Stimulated activated CD8-positive, alpha-beta memory T cell treated with anti-CD3 and anti-CD28 coated beads, Interleukin-12 subunit alpha, Interleukin-12 subunit beta, amount 100 ng/mL, for 24 hours (primary cell): Measurements from ENCODE around the gene TMEM30B.
A peak's percentile ranks its signal among the peaks of the same experiment; 100 is the strongest.

Experiments
- DNase-seq: peaks from one replicate; pipeline ENCODE4 v3.0.0-alpha.2; 2020; ENCODE audit errors: extremely low read depth

The TMEM30B gene

GRCh38 chr14:61298824-61299223, 17.7 kb upstream of the TMEM30B start:
- DNase-seq, result no peak

- DNase-seq, result no peak
Observed at GRCh38 chr14:61297581-61297980, 16.4 kb upstream of the TMEM30B start.

- DNase-seq, result no peak
Observed at GRCh38 chr14:61296719-61297502, 15.8 kb upstream of the TMEM30B start.

- DNase-seq, result no peak
Observed at GRCh38 chr14:61296151-61296550, 15.0 kb upstream of the TMEM30B start.

GRCh38 chr14:61290701-61291100, 9.6 kb upstream of the TMEM30B start:
- no peak for DNase-seq

- no peak for DNase-seq
Observed at GRCh38 chr14:61288720-61289119, 7.6 kb upstream of the TMEM30B start.

- DNase-seq, result no peak
Observed at GRCh38 chr14:61288228-61288627, 7.1 kb upstream of the TMEM30B start.

- no peak for DNase-seq
Observed at GRCh38 chr14:61287196-61287595, 6.1 kb upstream of the TMEM30B start.

GRCh38 chr14:61285364-61285763, 4.2 kb upstream of the TMEM30B start:
- no peak for DNase-seq

- DNase-seq, result no peak
Observed at GRCh38 chr14:61284001-61284400, 2.9 kb upstream of the TMEM30B start.

GRCh38 chr14:61282746-61283145, 1.6 kb upstream of the TMEM30B start:
- DNase-seq, result no peak

- DNase-seq, result no peak
Observed at GRCh38 chr14:61281948-61282275, 774 bp upstream of the TMEM30B start.

GRCh38 chr14:61280526-61281185, 482 bp downstream of the TMEM30B start:
- peak; percentile 47 for DNase-seq

GRCh38 chr14:61280092-61280525, 1.0 kb downstream of the TMEM30B start:
- DNase-seq, result peak; percentile 10

GRCh38 chr14:61279082-61279481, 2.1 kb downstream of the TMEM30B start:
- no peak for DNase-seq

- DNase-seq, result no peak
Observed at GRCh38 chr14:61277784-61278183, 3.4 kb downstream of the TMEM30B start.

GRCh38 chr14:61277232-61277631, 3.9 kb downstream of the TMEM30B start:
- no peak for DNase-seq

GRCh38 chr14:61271552-61271951, 9.6 kb downstream of the TMEM30B start:
- no peak for DNase-seq

- DNase-seq, result no peak
Observed at GRCh38 chr14:61270714-61271113, 10.4 kb downstream of the TMEM30B start.

- DNase-seq, result peak; percentile 26
Observed at GRCh38 chr14:61269321-61270083, 11.6 kb downstream of the TMEM30B start.

GRCh38 chr14:61268812-61269211, 12.3 kb downstream of the TMEM30B start:
- DNase-seq, result no peak

GRCh38 chr14:61266891-61267740, 14.0 kb downstream of the TMEM30B start:
- DNase-seq, result no peak
